ENCODE measurements around the gene RAB11A.

DNA sequence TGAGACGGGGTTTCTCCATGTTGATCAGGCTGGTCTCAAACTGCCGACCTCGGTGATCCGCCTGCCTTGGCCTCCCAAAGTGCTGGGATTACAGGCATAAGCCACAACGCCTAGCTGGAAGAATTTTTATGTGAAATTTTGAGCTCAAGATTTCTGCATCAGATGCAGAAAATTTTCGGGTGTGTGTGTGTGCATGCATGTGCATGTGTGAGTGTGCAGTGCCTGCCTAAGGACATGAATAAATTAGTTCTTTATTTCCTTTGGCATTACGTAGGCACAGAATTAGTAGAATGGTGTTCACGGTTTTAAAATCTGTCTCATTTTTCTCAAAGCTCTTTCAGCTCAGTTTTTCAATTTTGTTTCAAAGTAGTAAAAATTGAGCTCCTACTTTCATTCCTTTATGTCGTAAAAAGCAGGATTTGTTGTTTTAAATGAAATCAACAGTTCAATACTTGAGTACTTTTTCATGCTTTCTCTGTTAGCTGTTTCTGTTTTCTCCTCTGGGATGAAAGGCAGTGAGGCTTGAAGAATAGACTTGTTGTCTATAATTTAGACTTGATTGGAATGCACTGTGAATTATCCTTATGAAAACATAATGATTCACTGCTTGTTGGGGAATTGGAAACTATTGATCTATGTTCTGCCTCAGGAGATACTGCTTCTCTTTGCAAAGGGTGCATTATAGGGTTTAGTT lies 23.3 kb upstream of the RAB11A start:
- TF ChIP-seq POLR2A (IDR thresholded peaks at IDR 0.05): no peak
- TF ChIP-seq, protein P1, sequence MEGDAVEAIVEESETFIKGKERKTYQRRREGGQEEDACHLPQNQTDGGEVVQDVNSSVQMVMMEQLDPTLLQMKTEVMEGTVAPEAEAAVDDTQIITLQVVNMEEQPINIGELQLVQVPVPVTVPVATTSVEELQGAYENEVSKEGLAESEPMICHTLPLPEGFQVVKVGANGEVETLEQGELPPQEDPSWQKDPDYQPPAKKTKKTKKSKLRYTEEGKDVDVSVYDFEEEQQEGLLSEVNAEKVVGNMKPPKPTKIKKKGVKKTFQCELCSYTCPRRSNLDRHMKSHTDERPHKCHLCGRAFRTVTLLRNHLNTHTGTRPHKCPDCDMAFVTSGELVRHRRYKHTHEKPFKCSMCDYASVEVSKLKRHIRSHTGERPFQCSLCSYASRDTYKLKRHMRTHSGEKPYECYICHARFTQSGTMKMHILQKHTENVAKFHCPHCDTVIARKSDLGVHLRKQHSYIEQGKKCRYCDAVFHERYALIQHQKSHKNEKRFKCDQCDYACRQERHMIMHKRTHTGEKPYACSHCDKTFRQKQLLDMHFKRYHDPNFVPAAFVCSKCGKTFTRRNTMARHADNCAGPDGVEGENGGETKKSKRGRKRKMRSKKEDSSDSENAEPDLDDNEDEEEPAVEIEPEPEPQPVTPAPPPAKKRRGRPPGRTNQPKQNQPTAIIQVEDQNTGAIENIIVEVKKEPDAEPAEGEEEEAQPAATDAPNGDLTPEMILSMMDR (IDR thresholded peaks at IDR 0.05): no peak
